ENCODE measurements around the gene GPR153. TPM values are rescaled to one million over a fixed set of nuclear protein-coding genes. Genes with fewer than 3 reads are reported as not detected.

The GPR153 gene
- total RNA-seq, 2 donors from 2014 or later: 19.6 to 21.0 TPM

GRCh38 chr1:6257541-6258069 lies 3.3 kb downstream of the GPR153 start:
- Histone ChIP-seq H3K27ac (no peak overlapping the region), H3K27me3 (no peaks in the 10 kb centered on the region)

GRCh38 chr1:6256645-6257044 lies 4.3 kb downstream of the GPR153 start:
- peaks cover 7% of the 10 kb centered on the region for H3K4me1 ChIP-seq
- H3K9ac ChIP-seq (ENCODE audit: low read depth in 2 of 2, low read length in 2 of 2): no peak overlapping the region
- intact Hi-C loops (cut with DNase I): no loop called here
- no peak for TF ChIP-seq CTCF (IDR thresholded peaks at IDR 0.05)
- H3K36me3 ChIP-seq: no peaks in the 10 kb centered on the region
- no peaks in the 10 kb centered on the region for H3K27me3 ChIP-seq
- no peak overlapping the region for H3K27ac ChIP-seq
- DNase-seq: no peak
- no peaks in the 10 kb centered on the region for H3K9me3 ChIP-seq
- no peak overlapping the region for H3K4me3 ChIP-seq

More at GRCh38 chr1:6257541-6258069, 3.3 kb downstream of the GPR153 start:
- intact Hi-C loops (cut with DNase I): no loop called here
- peaks cover 7% of the 10 kb centered on the region for H3K4me1 ChIP-seq
- H3K4me3 ChIP-seq: no peak overlapping the region
- peak overlapping the region in 1 of 2 donors; percentile 12 for H3K9ac ChIP-seq (ENCODE audit: low read depth in 2 of 2, low read length in 2 of 2)
- H3K36me3 ChIP-seq: no peaks in the 10 kb centered on the region
- TF ChIP-seq CTCF (IDR thresholded peaks at IDR 0.05): no peak
- DNase-seq: no peak
- no peaks in the 10 kb centered on the region for H3K9me3 ChIP-seq

GRCh38 chr1:6254691-6255090 lies 6.2 kb downstream of the GPR153 start:
- DNase-seq: no peak
- TF ChIP-seq CTCF (IDR thresholded peaks at IDR 0.05): no peak
- H3K27me3 ChIP-seq: peaks cover 7% of the 10 kb centered on the region
- H3K9me3 ChIP-seq: no peaks in the 10 kb centered on the region
- H3K27ac ChIP-seq: no peak overlapping the region
- peaks cover 5% of the 10 kb centered on the region for H3K4me1 ChIP-seq
- no peak overlapping the region for H3K9ac ChIP-seq (ENCODE audit: low read depth in 2 of 2, low read length in 2 of 2)
- intact Hi-C loops (cut with DNase I): no loop called here
- H3K4me3 ChIP-seq: no peak overlapping the region
- no peaks in the 10 kb centered on the region for H3K36me3 ChIP-seq

GRCh38 chr1:6253380-6253779 lies 7.5 kb downstream of the GPR153 start:
- no peak overlapping the region for H3K27ac ChIP-seq
- no peaks in the 10 kb centered on the region for H3K9me3 ChIP-seq
- no peaks in the 10 kb centered on the region for H3K36me3 ChIP-seq
- no peak for TF ChIP-seq CTCF (IDR thresholded peaks at IDR 0.05)
- intact Hi-C loops (cut with DNase I): no loop called here
- no peak for DNase-seq
- H3K4me3 ChIP-seq: no peak overlapping the region
- H3K4me1 ChIP-seq: peaks cover 3% of the 10 kb centered on the region
- H3K27me3 ChIP-seq: peaks cover 15% of the 10 kb centered on the region
- H3K9ac ChIP-seq (ENCODE audit: low read depth in 2 of 2, low read length in 2 of 2): no peak overlapping the region

- Histone ChIP-seq H3K36me3 (no peaks in the 10 kb centered on the region), H3K27me3 (peaks cover 16% of the 10 kb centered on the region), H3K27ac (no peak overlapping the region), H3K4me3 (no peak overlapping the region), H3K9me3 (no peaks in the 10 kb centered on the region), H3K9ac (ENCODE audit: low read depth in 2 of 2, low read length in 2 of 2) (no peak overlapping the region), H3K4me1 (peaks cover 3% of the 10 kb centered on the region)
- DNase-seq: no peak
- TF ChIP-seq CTCF (IDR thresholded peaks at IDR 0.05): no peak
- intact Hi-C loops (cut with DNase I): no loop called here
These were observed 8.6 kb downstream of the GPR153 start for GRCh38 chr1:6252374-6252710.

All from colonic mucosa (tissue), 4 donors.